Stomach smooth muscle (tissue), 2 donors: ENCODE data around the gene GJA8.

Experiments
- H3K27ac ChIP-seq: one replicate; pipeline ENCODE4 v1.7.0; 2013; ENCODE audit warnings: mild to moderate bottlenecking, low read length, inconsistent platforms
- H3K27me3 ChIP-seq, 2 donors: one replicate each; pipeline ENCODE4 v1.7.0; 2013; ENCODE audit warnings: low read length in 2 of 2; ENCODE audit not compliant: insufficient read depth in 2 of 2, control insufficient read depth in 1 of 2
- H3K36me3 ChIP-seq, 2 donors: one replicate each; pipeline ENCODE4 v1.7.0; 2013; ENCODE audit warnings: low read length in 2 of 2; ENCODE audit not compliant: control insufficient read depth in 2 of 2, insufficient read depth in 2 of 2
- H3K4me1 ChIP-seq: one replicate; pipeline ENCODE4 v1.7.0; 2013; ENCODE audit warnings: low read length; ENCODE audit not compliant: control insufficient read depth, insufficient read depth
- H3K4me3 ChIP-seq, 2 donors: one replicate each; pipeline ENCODE4 v1.7.0; 2013; ENCODE audit warnings: low read length in 2 of 2
- H3K9ac ChIP-seq, 2 donors: one replicate each; pipeline ENCODE4 v1.7.0; 2013; ENCODE audit warnings: low read length in 2 of 2, mild to moderate bottlenecking in 1 of 2
- H3K9me3 ChIP-seq, 2 donors: one replicate each; pipeline ENCODE4 v1.7.0; 2013; ENCODE audit warnings: low read length in 2 of 2; ENCODE audit not compliant: control insufficient read depth in 2 of 2
- donor health status: healthy.
- donor health status: Pancreatic carcinoma.

The GJA8 gene

GRCh38 chr1:147892731-147893214 lies 9.8 kb upstream of the GJA8 start:
- no peaks in the 10 kb centered on the region for H3K36me3 ChIP-seq
- H3K27me3 ChIP-seq, result peaks cover 0 to 9% of the 10 kb centered on the region in 2 donors
- H3K9ac ChIP-seq, result no peak overlapping the region
- H3K9me3 ChIP-seq, result no peaks in the 10 kb centered on the region
- H3K4me3 ChIP-seq, result no peak overlapping the region
- H3K27ac ChIP-seq, result no peak overlapping the region
- no peaks in the 10 kb centered on the region for H3K4me1 ChIP-seq

- Histone ChIP-seq H3K36me3 (no peaks in the 10 kb centered on the region), H3K27ac (no peak overlapping the region), H3K4me1 (no peaks in the 10 kb centered on the region), H3K9ac (no peak overlapping the region), H3K9me3 (no peaks in the 10 kb centered on the region), H3K4me3 (no peak overlapping the region), H3K27me3 (peaks cover 0 to 9% of the 10 kb centered on the region in 2 donors)
These were observed 7.5 kb upstream of the GJA8 start for GRCh38 chr1:147895123-147895522.

- Histone ChIP-seq H3K9me3 (no peaks in the 10 kb centered on the region), H3K9ac (no peak overlapping the region), H3K4me3 (no peak overlapping the region), H3K27me3 (peaks cover 0 to 6% of the 10 kb centered on the region in 2 donors), H3K36me3 (no peaks in the 10 kb centered on the region), H3K27ac (no peak overlapping the region), H3K4me1 (no peaks in the 10 kb centered on the region)
These were observed 5.4 kb upstream of the GJA8 start for GRCh38 chr1:147897029-147897752.

- H3K27me3 ChIP-seq, result peaks cover 0 to 8% of the 10 kb centered on the region in 2 donors
- no peaks in the 10 kb centered on the region for H3K4me1 ChIP-seq
- no peaks in the 10 kb centered on the region for H3K9me3 ChIP-seq
- H3K9ac ChIP-seq, result no peak overlapping the region
- no peak overlapping the region for H3K4me3 ChIP-seq
- H3K36me3 ChIP-seq, result no peaks in the 10 kb centered on the region
- H3K27ac ChIP-seq, result no peak overlapping the region
These were observed 4.8 kb upstream of the GJA8 start for GRCh38 chr1:147897789-147898188.

GRCh38 chr1:147904726-147905125 lies 2.1 kb downstream of the GJA8 start:
- no peak overlapping the region for H3K9ac ChIP-seq

GRCh38 chr1:147907786-147908509 lies 5.4 kb downstream of the GJA8 start:
- no peaks in the 10 kb centered on the region for H3K36me3 ChIP-seq
- no peak overlapping the region for H3K27ac ChIP-seq
- no peak overlapping the region for H3K4me3 ChIP-seq
- no peaks in the 10 kb centered on the region for H3K4me1 ChIP-seq
- no peak overlapping the region for H3K9ac ChIP-seq
- H3K9me3 ChIP-seq, result no peaks in the 10 kb centered on the region
- H3K27me3 ChIP-seq, result peaks cover 2 to 3% of the 10 kb centered on the region in 2 donors

More at GRCh38 chr1:147904726-147905125, 2.1 kb downstream of the GJA8 start:
- H3K27ac ChIP-seq, result no peak overlapping the region
- no peak overlapping the region for H3K4me3 ChIP-seq
- H3K27me3 ChIP-seq, result peaks cover 2 to 5% of the 10 kb centered on the region in 2 donors
- H3K36me3 ChIP-seq, result no peaks in the 10 kb centered on the region
- H3K4me1 ChIP-seq, result no peaks in the 10 kb centered on the region
- no peaks in the 10 kb centered on the region for H3K9me3 ChIP-seq

- H3K27ac ChIP-seq, result no peak overlapping the region
- no peaks in the 10 kb centered on the region for H3K9me3 ChIP-seq
- no peaks in the 10 kb centered on the region for H3K4me1 ChIP-seq
- peaks cover 2 to 3% of the 10 kb centered on the region in 2 donors for H3K27me3 ChIP-seq
- H3K9ac ChIP-seq, result no peak overlapping the region
- H3K36me3 ChIP-seq, result no peaks in the 10 kb centered on the region
- no peak overlapping the region for H3K4me3 ChIP-seq
These were observed 10.0 kb downstream of the GJA8 start for GRCh38 chr1:147912553-147912952.

- Histone ChIP-seq H3K9ac (no peak overlapping the region), H3K27me3 (peaks cover 0 to under 1% of the 10 kb centered on the region in 2 donors), H3K9me3 (no peaks in the 10 kb centered on the region), H3K36me3 (no peaks in the 10 kb centered on the region), H3K27ac (no peak overlapping the region), H3K4me1 (no peaks in the 10 kb centered on the region), H3K4me3 (no peak overlapping the region)
These were observed 10.9 kb downstream of the GJA8 start for GRCh38 chr1:147913362-147913942.

- H3K27ac ChIP-seq, result no peak overlapping the region
- H3K9me3 ChIP-seq, result no peaks in the 10 kb centered on the region
- no peaks in the 10 kb centered on the region for H3K36me3 ChIP-seq
- H3K4me1 ChIP-seq, result no peaks in the 10 kb centered on the region
- no peak overlapping the region for H3K9ac ChIP-seq
- no peak overlapping the region for H3K4me3 ChIP-seq
- no peaks in the 10 kb centered on the region for H3K27me3 ChIP-seq
These were observed 17.3 kb downstream of the GJA8 start for GRCh38 chr1:147919896-147920295.

- H3K4me1 ChIP-seq, result no peaks in the 10 kb centered on the region
- no peaks in the 10 kb centered on the region for H3K27me3 ChIP-seq
- no peaks in the 10 kb centered on the region for H3K9me3 ChIP-seq
- H3K27ac ChIP-seq, result no peak overlapping the region
- H3K36me3 ChIP-seq, result no peaks in the 10 kb centered on the region
- H3K9ac ChIP-seq, result no peak overlapping the region
- H3K4me3 ChIP-seq, result no peak overlapping the region
These were observed 22.2 kb downstream of the GJA8 start for GRCh38 chr1:147924813-147925212.
